SK-N-SH (cell line): ENCODE results near the gene CYP46A1. TPM values are rescaled to one million over a fixed set of nuclear protein-coding genes. Genes with fewer than 3 reads are reported as not detected.

Experiments
- CTCF ChIA-PET: fragments of 300-600, 350-600 bp; formaldehyde crosslinking; extraction: SDS; loops from one replicate; lab custom pipeline; 2021; lab: Yijun Ruan, JAX
- POLR2A ChIA-PET: fragments of 350-600 bp; sonication (Branson Sonifier 250); formaldehyde crosslinking; extraction: SDS; loops from one replicate; lab custom pipeline; 2020; ENCODE audit warnings: antibody characterized with exemption, inconsistent platforms; lab: Yijun Ruan, JAX
- DNase-seq: peaks from one replicate; pipeline ENCODE4 v3.0.0; 2012
- H2AFZ ChIP-seq: fragments of 200-600 bp; sonication (generic); 2 replicates; pipeline ENCODE4 v1.8.1; 2016; ENCODE audit warnings: antibody characterized with exemption, mild to moderate bottlenecking, low read depth
- H3F3A ChIP-seq: fragments of 200-600 bp; sonication (generic); replicated peaks from 2 replicates; pipeline ENCODE3; 2016; ENCODE audit warnings: antibody characterized with exemption, mild to moderate bottlenecking; ENCODE audit not compliant: insufficient read depth
- H3K27ac ChIP-seq, 2 experiments: fragments of 200-500 bp in 1 of 2; fragments of 200-600 bp in 1 of 2; sonication (Bioruptor generic) in 1 of 2; sonication (generic), shearing (Covaris generic) in 1 of 2; 2 replicates each; pipeline versions ENCODE4 v1.5.1 to v1.6.1; 2014 to 2016; ENCODE audit warnings: low read depth in 2 of 2, inconsistent platforms in 1 of 2, low read length in 1 of 2, mild to moderate bottlenecking in 1 of 2, mixed read lengths in 1 of 2
- H3K27me3 ChIP-seq: fragments of 200-600 bp; sonication (generic), shearing (Covaris generic); 2 replicates; pipeline ENCODE4 v1.6.1; 2016; ENCODE audit warnings: mixed run types; ENCODE audit not compliant: insufficient read depth
- H3K36me3 ChIP-seq, 2 experiments: fragments of 200-500 bp in 1 of 2; fragments of 200-600 bp in 1 of 2; sonication (Bioruptor generic) in 1 of 2; sonication (generic) in 1 of 2; replicated peaks in 1 of 2; 2 replicates each; pipeline versions ENCODE3 to v1.5.1; 2014 to 2016; ENCODE audit warnings: low read length in 1 of 2, mild to moderate bottlenecking in 1 of 2; ENCODE audit not compliant: insufficient read depth in 2 of 2, control insufficient read depth in 1 of 2
- H3K4me1 ChIP-seq, 2 experiments: fragments of 200-500 bp in 1 of 2; fragments of 200-600 bp in 1 of 2; sonication (Bioruptor generic) in 1 of 2; sonication (generic), shearing (Covaris generic) in 1 of 2; 2 replicates each; pipeline versions ENCODE4 v1.5.1 to v1.6.1; 2014 to 2016; ENCODE audit warnings: low read depth in 1 of 2, low read length in 1 of 2, mixed run types in 1 of 2; ENCODE audit not compliant: insufficient read depth in 2 of 2, control insufficient read depth in 1 of 2
- H3K4me2 ChIP-seq: fragments of 200-600 bp; sonication (generic), shearing (Covaris generic); 2 replicates; pipeline ENCODE4 v1.6.1; 2017; ENCODE audit warnings: mixed run types
- H3K4me3 ChIP-seq, 2 experiments: fragments of 200-500 bp in 1 of 2; fragments of 200-600 bp in 1 of 2; sonication (Bioruptor generic) in 1 of 2; sonication (generic), shearing (Covaris generic) in 1 of 2; 2 replicates each; pipeline versions ENCODE4 v1.5.1 to v1.8.1; 2014 to 2016; ENCODE audit warnings: low read depth in 2 of 2, inconsistent platforms in 1 of 2, low read length in 1 of 2, mild to moderate bottlenecking in 1 of 2, mixed read lengths in 1 of 2, moderate library complexity in 1 of 2
- H3K79me2 ChIP-seq: fragments of 200-600 bp; sonication (generic); 2 replicates; pipeline ENCODE4 v1.8.1; 2017; ENCODE audit warnings: mild to moderate bottlenecking; ENCODE audit not compliant: insufficient read depth
- H3K9ac ChIP-seq: fragments of 200-600 bp; sonication (generic); 2 replicates; pipeline ENCODE4 v1.6.1; 2017; ENCODE audit warnings: mixed run types
- H3K9me2 ChIP-seq: fragments of 200-600 bp; sonication (generic); 2 replicates; pipeline ENCODE4 v1.6.1; 2017; ENCODE audit warnings: mixed run types
- H3K9me3 ChIP-seq: fragments of 200-600 bp; sonication (generic); 2 replicates; pipeline ENCODE4 v1.6.1; 2017; ENCODE audit warnings: mixed run types, mild to moderate bottlenecking, moderate library complexity
- H4K20me1 ChIP-seq: fragments of 200-600 bp; sonication (generic); 2 replicates; pipeline ENCODE4 v1.6.1; 2017; ENCODE audit warnings: mild to moderate bottlenecking, mixed run types; ENCODE audit not compliant: insufficient read depth
- CHD2 ChIP-seq: fragments of 150-350 bp; IDR thresholded peaks from 2 replicates; pipeline ENCODE4 v1.6.1; 2018; ENCODE audit warnings: low read length; ENCODE audit not compliant: partially characterized antibody
- ELF1 ChIP-seq: IDR thresholded peaks from 2 replicates; pipeline ENCODE4 v1.4.0; 2012
- EZH2phosphoT487 ChIP-seq: fragments of 200-600 bp; sonication (generic); IDR thresholded peaks from 2 replicates; pipeline ENCODE4 v1.6.1; 2017; ENCODE audit warnings: low read depth, mixed run types, mild to moderate bottlenecking, antibody characterized with exemption, moderate library complexity, borderline replicate concordance
- MEF2A ChIP-seq: IDR thresholded peaks from 2 replicates; pipeline ENCODE4 v1.4.0; 2012; ENCODE audit warnings: low read depth, borderline replicate concordance
- RAD21 ChIP-seq: IDR thresholded peaks from 2 replicates; pipeline ENCODE4 v1.6.1; 2012; ENCODE audit warnings: mild to moderate bottlenecking, low read length
- RFX5 ChIP-seq: IDR thresholded peaks from 2 replicates; pipeline ENCODE4 v1.6.1; 2012; ENCODE audit warnings: mild to moderate bottlenecking, improper control_type of control experiment, low read length
- SIN3A ChIP-seq: IDR thresholded peaks from 2 replicates; pipeline ENCODE4 v1.6.1; 2012; ENCODE audit warnings: low read depth, mild to moderate bottlenecking, low read length, moderate library complexity, borderline replicate concordance
- SMC3 ChIP-seq: IDR thresholded peaks from 2 replicates; pipeline ENCODE4 v1.6.1; 2012; ENCODE audit warnings: low read depth, low read length, improper control_type of control experiment
- TAF1 ChIP-seq: IDR thresholded peaks from 2 replicates; pipeline ENCODE4 v1.6.1; 2012; ENCODE audit warnings: low read depth, mild to moderate bottlenecking, low read length, moderate library complexity, borderline replicate concordance
- YY1 ChIP-seq: IDR thresholded peaks from 2 replicates; pipeline ENCODE4 v1.4.0; 2012; ENCODE audit warnings: low read depth, mild to moderate bottlenecking
- WGBS: methylation state at CpG from one replicate; pipeline ENCODE4 v1.1.6; 2017; ENCODE audit warnings: low lambda C conversion rate; 5-methylcytosine and 5-hydroxymethylcytosine counted together
- polyA plus RNA-seq, 3 experiments: library from polyadenylated mRNA; depleted of rRNA; stranded (reverse); fragments of >200 nt; gene quantifications; 2 replicates each; pipeline ENCODE4 v1.2.3, GENCODE V29; 2012
- TF ChIP-seq, protein P1 (sequence below): IDR thresholded peaks from 2 replicates; pipeline ENCODE4 v1.4.0; 2012; ENCODE audit warnings: low read depth
- TF ChIP-seq, protein P2 (sequence below): fragments of 150-350 bp; IDR thresholded peaks from 2 replicates; pipeline ENCODE4 v1.6.1; 2017; ENCODE audit warnings: antibody characterized with exemption, low read length, low read depth, borderline replicate concordance
- TF ChIP-seq, protein P3 (sequence below): IDR thresholded peaks from 2 replicates; pipeline ENCODE4 v1.4.0; 2012; ENCODE audit warnings: low read depth, borderline replicate concordance
- TF ChIP-seq, protein P4 (sequence below): fragments of 200-600 bp; sonication (generic); IDR thresholded peaks from 2 replicates; pipeline ENCODE4 v1.6.1; 2017; ENCODE audit warnings: antibody characterized with exemption, mild to moderate bottlenecking, moderate library complexity
- TF ChIP-seq, protein P5 (sequence below): IDR thresholded peaks from 2 replicates; pipeline ENCODE4; 2012

The CYP46A1 gene
- polyA plus RNA-seq, 1 of the 3 experiments (the other 2 are of a cell fraction), result 0.30 TPM

DNA sequence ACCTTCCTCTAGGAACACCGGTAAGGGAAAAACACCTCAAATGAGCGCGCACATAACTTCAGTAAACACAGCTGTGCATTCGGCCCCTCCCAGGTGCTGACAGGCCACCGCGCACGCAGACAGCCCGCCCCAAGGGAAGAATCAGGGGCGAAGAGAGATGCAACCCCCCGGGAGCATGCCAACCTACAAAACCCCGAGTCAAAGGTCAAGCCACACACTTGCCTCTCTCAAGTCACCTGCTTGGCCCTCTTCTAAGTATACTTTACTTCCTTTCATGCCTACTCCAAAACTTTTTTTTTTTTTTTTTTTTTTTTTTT lies 2.3 kb upstream of the CYP46A1 start:
- no peaks in the 10 kb centered on the region; the same call in 1 of the 2 replicates for H3K27me3 ChIP-seq
- H3K79me2 ChIP-seq, result no peaks in the 10 kb centered on the region
- POLR2A ChIA-PET, result no interaction called here
- H3K9me3 ChIP-seq, result no peaks in the 10 kb centered on the region
- no peak overlapping the region for H2AFZ ChIP-seq
- TF ChIP-seq SMC3 (no peak), SIN3A (no peak), YY1 (no peak), ELF1 (no peak), CHD2 (no peak), EZH2phosphoT487 (no peak), TAF1 (no peak), MEF2A (no peak), RFX5 (no peak), RAD21 (no peak)
- TF ChIP-seq, protein P1, sequence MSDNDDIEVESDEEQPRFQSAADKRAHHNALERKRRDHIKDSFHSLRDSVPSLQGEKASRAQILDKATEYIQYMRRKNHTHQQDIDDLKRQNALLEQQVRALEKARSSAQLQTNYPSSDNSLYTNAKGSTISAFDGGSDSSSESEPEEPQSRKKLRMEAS, result no peak
- TF ChIP-seq, protein P2, sequence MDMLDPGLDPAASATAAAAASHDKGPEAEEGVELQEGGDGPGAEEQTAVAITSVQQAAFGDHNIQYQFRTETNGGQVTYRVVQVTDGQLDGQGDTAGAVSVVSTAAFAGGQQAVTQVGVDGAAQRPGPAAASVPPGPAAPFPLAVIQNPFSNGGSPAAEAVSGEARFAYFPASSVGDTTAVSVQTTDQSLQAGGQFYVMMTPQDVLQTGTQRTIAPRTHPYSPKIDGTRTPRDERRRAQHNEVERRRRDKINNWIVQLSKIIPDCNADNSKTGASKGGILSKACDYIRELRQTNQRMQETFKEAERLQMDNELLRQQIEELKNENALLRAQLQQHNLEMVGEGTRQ, result no peak
- TF ChIP-seq, protein P3, sequence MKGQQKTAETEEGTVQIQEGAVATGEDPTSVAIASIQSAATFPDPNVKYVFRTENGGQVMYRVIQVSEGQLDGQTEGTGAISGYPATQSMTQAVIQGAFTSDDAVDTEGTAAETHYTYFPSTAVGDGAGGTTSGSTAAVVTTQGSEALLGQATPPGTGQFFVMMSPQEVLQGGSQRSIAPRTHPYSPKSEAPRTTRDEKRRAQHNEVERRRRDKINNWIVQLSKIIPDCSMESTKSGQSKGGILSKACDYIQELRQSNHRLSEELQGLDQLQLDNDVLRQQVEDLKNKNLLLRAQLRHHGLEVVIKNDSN, result no peak
- TF ChIP-seq, protein P4, sequence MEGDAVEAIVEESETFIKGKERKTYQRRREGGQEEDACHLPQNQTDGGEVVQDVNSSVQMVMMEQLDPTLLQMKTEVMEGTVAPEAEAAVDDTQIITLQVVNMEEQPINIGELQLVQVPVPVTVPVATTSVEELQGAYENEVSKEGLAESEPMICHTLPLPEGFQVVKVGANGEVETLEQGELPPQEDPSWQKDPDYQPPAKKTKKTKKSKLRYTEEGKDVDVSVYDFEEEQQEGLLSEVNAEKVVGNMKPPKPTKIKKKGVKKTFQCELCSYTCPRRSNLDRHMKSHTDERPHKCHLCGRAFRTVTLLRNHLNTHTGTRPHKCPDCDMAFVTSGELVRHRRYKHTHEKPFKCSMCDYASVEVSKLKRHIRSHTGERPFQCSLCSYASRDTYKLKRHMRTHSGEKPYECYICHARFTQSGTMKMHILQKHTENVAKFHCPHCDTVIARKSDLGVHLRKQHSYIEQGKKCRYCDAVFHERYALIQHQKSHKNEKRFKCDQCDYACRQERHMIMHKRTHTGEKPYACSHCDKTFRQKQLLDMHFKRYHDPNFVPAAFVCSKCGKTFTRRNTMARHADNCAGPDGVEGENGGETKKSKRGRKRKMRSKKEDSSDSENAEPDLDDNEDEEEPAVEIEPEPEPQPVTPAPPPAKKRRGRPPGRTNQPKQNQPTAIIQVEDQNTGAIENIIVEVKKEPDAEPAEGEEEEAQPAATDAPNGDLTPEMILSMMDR, result no peak
- TF ChIP-seq, protein P5, sequence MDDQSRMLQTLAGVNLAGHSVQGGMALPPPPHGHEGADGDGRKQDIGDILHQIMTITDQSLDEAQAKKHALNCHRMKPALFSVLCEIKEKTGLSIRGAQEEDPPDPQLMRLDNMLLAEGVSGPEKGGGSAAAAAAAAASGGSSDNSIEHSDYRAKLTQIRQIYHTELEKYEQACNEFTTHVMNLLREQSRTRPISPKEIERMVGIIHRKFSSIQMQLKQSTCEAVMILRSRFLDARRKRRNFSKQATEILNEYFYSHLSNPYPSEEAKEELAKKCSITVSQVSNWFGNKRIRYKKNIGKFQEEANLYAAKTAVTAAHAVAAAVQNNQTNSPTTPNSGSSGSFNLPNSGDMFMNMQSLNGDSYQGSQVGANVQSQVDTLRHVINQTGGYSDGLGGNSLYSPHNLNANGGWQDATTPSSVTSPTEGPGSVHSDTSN, result no peak
- WGBS, result 73% methylated on average over 11 of the region's 11 CpGs
- no peaks in the 10 kb centered on the region for H4K20me1 ChIP-seq
- H3K9me2 ChIP-seq, result no peaks in the 10 kb centered on the region
- no peaks in the 10 kb centered on the region for H3K36me3 ChIP-seq
- peaks cover 8% of the 10 kb centered on the region for H3F3A ChIP-seq
- CTCF ChIA-PET, result interaction anchor here (0.9 to 4.7 kb wide), 8 partner anchors 9 to 217 kb away, joined by 3 to 26 read pairs (median 4); no protein-coding TSS in a partner anchor
- no peak overlapping the region for H3K4me2 ChIP-seq
- H3K4me3 ChIP-seq, result no peak overlapping the region
- no peak overlapping the region for H3K27ac ChIP-seq
- DNase-seq, result no peak
- peaks cover 0 to 11% of the 10 kb centered on the region in 2 experiments; a peak in 1 of 4 replicates for H3K4me1 ChIP-seq
- no peak overlapping the region for H3K9ac ChIP-seq
